ENCODE measurements around the gene IL4R.

Gene IL4R

GRCh38 chr16:27333104-27333503 is 19.3 kb downstream of the IL4R start:
- no peak for DNase-seq

GRCh38 chr16:27333549-27333948 is 19.8 kb downstream of the IL4R start:
- no peak for DNase-seq

- no peak for DNase-seq
Measured at GRCh38 chr16:27334192-27334764, 20.5 kb downstream of the IL4R start.

- no peak for DNase-seq
Measured at GRCh38 chr16:27334838-27335237, 21.1 kb downstream of the IL4R start.

- no peak for DNase-seq
Measured at GRCh38 chr16:27335349-27336053, 21.7 kb downstream of the IL4R start.

- no peak for DNase-seq
Measured at GRCh38 chr16:27337024-27337423, 23.2 kb downstream of the IL4R start.

GRCh38 chr16:27339180-27339579 is 25.4 kb downstream of the IL4R start:
- DNase-seq, result no peak

- DNase-seq, result no peak
Measured at GRCh38 chr16:27340654-27341053, 26.9 kb downstream of the IL4R start.

- no peak for DNase-seq
Measured at GRCh38 chr16:27341549-27341948, 27.8 kb downstream of the IL4R start.

GRCh38 chr16:27341971-27342370 is 28.2 kb downstream of the IL4R start:
- no peak for DNase-seq

- no peak for DNase-seq
Measured at GRCh38 chr16:27344721-27345120, 30.9 kb downstream of the IL4R start.

GRCh38 chr16:27345201-27345600 is 31.4 kb downstream of the IL4R start:
- DNase-seq, result no peak

GRCh38 chr16:27346819-27347218 is 33.0 kb downstream of the IL4R start:
- no peak for DNase-seq

GRCh38 chr16:27347930-27348685 is 34.3 kb downstream of the IL4R start:
- DNase-seq, result no peak

- DNase-seq, result no peak
Measured at GRCh38 chr16:27349276-27349675, 35.5 kb downstream of the IL4R start.

- DNase-seq, result no peak
Measured at GRCh38 chr16:27350006-27350405, 36.2 kb downstream of the IL4R start.

- DNase-seq, result no peak
Measured at GRCh38 chr16:27351989-27352388, 38.2 kb downstream of the IL4R start.

GRCh38 chr16:27353853-27354252 is 40.1 kb downstream of the IL4R start:
- DNase-seq, result no peak

GRCh38 chr16:27355610-27356009 is 41.8 kb downstream of the IL4R start:
- DNase-seq, result no peak

- DNase-seq, result no peak
Measured at GRCh38 chr16:27356794-27357193, 43.0 kb downstream of the IL4R start.

GRCh38 chr16:27359051-27359450 is 45.3 kb downstream of the IL4R start:
- DNase-seq, result no peak

- no peak for DNase-seq
Measured at GRCh38 chr16:27359615-27360014, 45.8 kb downstream of the IL4R start.

GRCh38 chr16:27361987-27362386 is 48.2 kb downstream of the IL4R start:
- no peak for DNase-seq

- no peak for DNase-seq
Measured at GRCh38 chr16:27362570-27363245, 48.9 kb downstream of the IL4R start.

All from NK-92 treated with Interleukin-12 subunit alpha and Interleukin-12 subunit beta, amount 100 ng/mL, for 24 hours (cell line).